ENCODE results near the gene EXOC3L1. TPM values are rescaled to one million over a fixed set of nuclear protein-coding genes. Genes with fewer than 3 reads are reported as not detected.

Gene EXOC3L1
- not detected in 2 replicates for total RNA-seq (2014; rRNA removed; shearing (Covaris generic))
- total RNA-seq (2022): not detected in 2 replicates
- Bru-seq, nascent RNA: not detected
- not detected for BruChase-seq, experiment 1, labeled RNA remaining after a 6-hour chase
- not detected for BruChase-seq, experiment 2, labeled RNA remaining after a 2-hour chase
- long read RNA-seq: 0 reads

GRCh38 chr16:67190041-67190440 lies at the start of gene EXOC3L1:
Gene EXOC3L1 (minus strand): TSS chr16:67190136. CDS start chr16:67189676, 460 bp downstream.
- TF ChIP-seq CTCF (conservative IDR thresholded peaks at IDR 0.05; ENCODE audit: low read length) (no peak), EZH2phosphoT487 (IDR thresholded peaks at IDR 0.05; ENCODE audit: borderline replicate concordance, low read depth, low read length) (no peak)
- peaks cover 9% of the 10 kb centered on the region; the same call in 1 of the 2 replicates for H4K20me1 ChIP-seq (ENCODE audit: insufficient read depth, low read length)
- peaks cover 22% of the 10 kb centered on the region for H3K79me2 ChIP-seq (ENCODE audit: insufficient read depth, low read depth, low read length)
- no peaks in the 10 kb centered on the region for H3K9me3 ChIP-seq (ENCODE audit: low read length)
- H3K27ac ChIP-seq (ENCODE audit: low read depth, low read length, poor library complexity, severe bottlenecking): no peak within 1 kb of the TSS
- peaks cover 19% of the 10 kb centered on the region for H3K4me1 ChIP-seq (ENCODE audit: insufficient read depth, low read length, poor library complexity, severe bottlenecking)
- no peak within 1 kb of the TSS for H3K4me3 ChIP-seq (ENCODE audit: low read depth, low read length, poor library complexity, severe bottlenecking)
- DNase-seq (ENCODE audit: low spot score): no peak
- H3K4me2 ChIP-seq (ENCODE audit: low read length): no peak within 1 kb of the TSS
- no TSS peak for BruUV-seq (replicated peaks)
- no peak within 1 kb of the TSS for H2AFZ ChIP-seq (ENCODE audit: low read length)
- CTCF ChIA-PET (ENCODE audit: unreplicated experiment): no interaction called here
- POLR2A ChIA-PET: no interaction called here
- intact Hi-C loops (cut with micrococcal nuclease; ENCODE audit: unreplicated experiment): no loop called here
- no peaks in the 10 kb centered on the region for H3K9me2 ChIP-seq (ENCODE audit: insufficient read depth, low read length)
- H3K36me3 ChIP-seq (ENCODE audit: insufficient read depth, low read length): peaks cover 29% of the 10 kb centered on the region

- no peak overlapping the region for H3K4me2 ChIP-seq (ENCODE audit: low read length)
- no peak overlapping the region for H2AFZ ChIP-seq (ENCODE audit: low read length)
- H3K9me2 ChIP-seq (ENCODE audit: insufficient read depth, low read length): no peaks in the 10 kb centered on the region
- no peak overlapping the region for H3K27ac ChIP-seq (ENCODE audit: low read depth, low read length, poor library complexity, severe bottlenecking)
- H3K4me1 ChIP-seq (ENCODE audit: insufficient read depth, low read length, poor library complexity, severe bottlenecking): peaks cover 28% of the 10 kb centered on the region
- H3K4me3 ChIP-seq (ENCODE audit: low read depth, low read length, poor library complexity, severe bottlenecking): no peak overlapping the region
- H3K9me3 ChIP-seq (ENCODE audit: low read length): no peaks in the 10 kb centered on the region
- intact Hi-C loops (cut with micrococcal nuclease; ENCODE audit: unreplicated experiment): no loop called here
- ChIA-PET POLR2A (interaction anchor here (0.5 kb wide), 1 partner anchor 169 kb away, joined by 3 read pairs; no protein-coding TSS in a partner anchor), CTCF (ENCODE audit: unreplicated experiment) (interaction anchor here (1.7 kb wide), 1 partner anchor 12 kb away, joined by 3 read pairs; the partner anchor contains the start of gene TMEM208)
- no peak for DNase-seq (ENCODE audit: low spot score)
- H3K36me3 ChIP-seq (ENCODE audit: insufficient read depth, low read length): peaks cover 21% of the 10 kb centered on the region; the same call in 1 of the 2 replicates
- no peaks in the 10 kb centered on the region for H3K79me2 ChIP-seq (ENCODE audit: insufficient read depth, low read depth, low read length)
- BruUV-seq (replicated peaks): no TSS peak
- H4K20me1 ChIP-seq (ENCODE audit: insufficient read depth, low read length): no peaks in the 10 kb centered on the region
- TF ChIP-seq EZH2phosphoT487 (IDR thresholded peaks at IDR 0.05; ENCODE audit: borderline replicate concordance, low read depth, low read length) (no peak), CTCF (conservative IDR thresholded peaks at IDR 0.05; ENCODE audit: low read length) (no peak)
These were observed 49.0 kb upstream of the EXOC3L1 start for GRCh38 chr16:67238806-67239470.

- H3K4me3 ChIP-seq (ENCODE audit: low read depth, low read length, poor library complexity, severe bottlenecking): no peak overlapping the region
- no peaks in the 10 kb centered on the region for H3K9me3 ChIP-seq (ENCODE audit: low read length)
- peaks cover 21% of the 10 kb centered on the region for H3K4me1 ChIP-seq (ENCODE audit: insufficient read depth, low read length, poor library complexity, severe bottlenecking)
- BruUV-seq (replicated peaks): no TSS peak
- H4K20me1 ChIP-seq (ENCODE audit: insufficient read depth, low read length): no peaks in the 10 kb centered on the region
- DNase-seq (ENCODE audit: low spot score): no peak
- no peaks in the 10 kb centered on the region for H3K9me2 ChIP-seq (ENCODE audit: insufficient read depth, low read length)
- H3K79me2 ChIP-seq (ENCODE audit: insufficient read depth, low read depth, low read length): no peaks in the 10 kb centered on the region
- ChIA-PET CTCF (ENCODE audit: unreplicated experiment) (interaction anchor here (0.6 to 1.7 kb wide), 2 partner anchors 11 to 46 kb away, joined by 3 read pairs; partner anchors contain the start of genes E2F4 and TMEM208), POLR2A (no interaction called here)
- no peak overlapping the region for H3K27ac ChIP-seq (ENCODE audit: low read depth, low read length, poor library complexity, severe bottlenecking)
- intact Hi-C loops (cut with micrococcal nuclease; ENCODE audit: unreplicated experiment): no loop called here
- peaks cover 25% of the 10 kb centered on the region; the same call in 1 of the 2 replicates for H3K36me3 ChIP-seq (ENCODE audit: insufficient read depth, low read length)
- no peak overlapping the region for H3K4me2 ChIP-seq (ENCODE audit: low read length)
- H2AFZ ChIP-seq (ENCODE audit: low read length): no peak overlapping the region
- TF ChIP-seq EZH2phosphoT487 (IDR thresholded peaks at IDR 0.05; ENCODE audit: borderline replicate concordance, low read depth, low read length): no peak
- no peak for TF ChIP-seq CTCF (conservative IDR thresholded peaks at IDR 0.05; ENCODE audit: low read length)
These were observed 48.3 kb upstream of the EXOC3L1 start for GRCh38 chr16:67238278-67238575.

All from OCI-LY7 (cell line).